HepG2 (cell line): ENCODE data around the gene MYL11. TPM values are rescaled to one million over a fixed set of nuclear protein-coding genes. Genes with fewer than 3 reads are reported as not detected.

Experiments
- ATF6 ChIP-seq: sonication (generic); formaldehyde crosslinking; conservative IDR thresholded peaks from 2 replicates; pipeline ENCODE4 v1.4.0; 2020; ENCODE audit warnings: missing genetic modification reagents
- BHLHE40 ChIP-seq: IDR thresholded peaks from 2 replicates; pipeline ENCODE4 v1.6.1; 2011; ENCODE audit warnings: low read length, improper control_type of control experiment
- CENPT ChIP-seq: sonication (generic); formaldehyde crosslinking; IDR thresholded peaks from 2 replicates; pipeline ENCODE4 v1.8.0; 2022; ENCODE audit warnings: low read depth, mild to moderate bottlenecking, moderate library complexity, missing genetic modification reagents
- CENPX ChIP-seq: sonication (generic); formaldehyde crosslinking; IDR thresholded peaks from 2 replicates; pipeline ENCODE4 v1.9.0; 2021; ENCODE audit warnings: mild to moderate bottlenecking, missing genetic modification reagents, moderate library complexity
- DNMT1 ChIP-seq: sonication (generic); formaldehyde crosslinking; IDR thresholded peaks from 2 replicates; pipeline ENCODE4 v1.5.1; 2020; ENCODE audit warnings: mild to moderate bottlenecking, missing genetic modification reagents
- ETV5 ChIP-seq: IDR thresholded peaks from 2 replicates; pipeline ENCODE4 v1.6.1; 2018; ENCODE audit warnings: missing biosample characterization, missing genetic modification reagents, inconsistent platforms, borderline replicate concordance
- GABPB1 ChIP-seq: IDR thresholded peaks from 2 replicates; pipeline ENCODE4 v1.6.1; 2016; ENCODE audit warnings: mild to moderate bottlenecking, missing genetic modification reagents, moderate library complexity, missing compliant biosample characterization
- GRHL1 ChIP-seq: sonication (generic); formaldehyde crosslinking; conservative IDR thresholded peaks from 2 replicates; pipeline ENCODE4 v1.8.0; 2022; ENCODE audit warnings: missing genetic modification reagents
- KMT2B ChIP-seq: IDR thresholded peaks from 2 replicates; pipeline ENCODE4 v1.6.1; 2016; ENCODE audit warnings: missing genetic modification reagents, missing compliant biosample characterization
- POLR2AphosphoS2 ChIP-seq: IDR thresholded peaks from 2 replicates; pipeline ENCODE4 v1.6.1; 2011; ENCODE audit warnings: low read depth, low read length, improper control_type of control experiment
- TEF ChIP-seq: sonication (generic); formaldehyde crosslinking; IDR thresholded peaks from 2 replicates; pipeline ENCODE4 v1.5.0; 2020; ENCODE audit warnings: missing genetic modification reagents
- UBTF ChIP-seq: sonication (generic); formaldehyde crosslinking; IDR thresholded peaks from 2 replicates; pipeline ENCODE4 v1.4.0; 2020; ENCODE audit warnings: mild to moderate bottlenecking, missing genetic modification reagents
- ZBTB3 ChIP-seq: sonication (generic); formaldehyde crosslinking; IDR thresholded peaks from 2 replicates; pipeline ENCODE4 v1.4.0; 2020; ENCODE audit warnings: low read depth, mild to moderate bottlenecking, moderate library complexity, missing genetic modification reagents, borderline replicate concordance
- ZC3H4 ChIP-seq: sonication (generic); formaldehyde crosslinking; IDR thresholded peaks from 2 replicates; pipeline ENCODE4 v1.4.0; 2020; ENCODE audit warnings: missing genetic modification reagents, borderline replicate concordance
- ZGPAT ChIP-seq: IDR thresholded peaks from 2 replicates; pipeline ENCODE4 v1.6.1; 2016; ENCODE audit warnings: mild to moderate bottlenecking
- ZKSCAN8 ChIP-seq: IDR thresholded peaks from 2 replicates; pipeline ENCODE4 v1.6.1; 2016; ENCODE audit warnings: borderline replicate concordance, missing genetic modification reagents, missing compliant biosample characterization
- ZNF44 ChIP-seq: sonication (generic); formaldehyde crosslinking; IDR thresholded peaks from 2 replicates; pipeline ENCODE4 v1.5.1; 2020; ENCODE audit warnings: mild to moderate bottlenecking, missing genetic modification reagents
- ZNF614 ChIP-seq: IDR thresholded peaks from 2 replicates; pipeline ENCODE4 v1.6.1; 2018; ENCODE audit warnings: missing biosample characterization, missing genetic modification reagents, inconsistent platforms, borderline replicate concordance
- ZNF652 ChIP-seq: IDR thresholded peaks from 2 replicates; pipeline ENCODE4 v1.6.1; 2016; ENCODE audit warnings: low read depth, borderline replicate concordance
- ZNF660 ChIP-seq: sonication (generic); formaldehyde crosslinking; IDR thresholded peaks from 2 replicates; pipeline ENCODE4 v1.5.1; 2020; ENCODE audit warnings: mild to moderate bottlenecking, low read depth, missing genetic modification reagents, borderline replicate concordance
- ZNF678 ChIP-seq: sonication (generic); formaldehyde crosslinking; IDR thresholded peaks from 2 replicates; pipeline ENCODE4 v1.4.0; 2020; ENCODE audit warnings: mild to moderate bottlenecking, missing genetic modification reagents
- ZNF749 ChIP-seq: sonication (generic); formaldehyde crosslinking; IDR thresholded peaks from 2 replicates; pipeline ENCODE4 v1.8.0; 2022; ENCODE audit warnings: mild to moderate bottlenecking, missing genetic modification reagents, moderate library complexity, borderline replicate concordance
- polyA plus RNA-seq, 8 experiments: library from polyadenylated mRNA; depleted of rRNA in 3 of 8; stranded (reverse) in 7 of 8; unstranded in 1 of 8; fragments of >200 nt; fragmentation: Illumina TruSeq in 4 of 8; extraction: Trizol in 4 of 8; gene quantifications; 2 replicates each; pipeline versions ENCODE4 v1.2.1 to v1.2.3, GENCODE V29; 2011 to 2016; ENCODE audit warnings: low read depth in 4 of 8, missing spikeins in 1 of 8, mixed read lengths in 1 of 8; ENCODE audit not compliant: insufficient read depth in 1 of 8
- total RNA-seq, 5 experiments: library from RNA; depleted of rRNA; stranded (reverse); fragments of >200 nt; fragmentation: Illumina TruSeq; extraction: Trizol; gene quantifications; 2 replicates each; pipeline ENCODE4 v1.2.3, GENCODE V29; 2016; ENCODE audit warnings: low read depth in 1 of 5

The MYL11 gene
- total and polyA plus RNA-seq, 2 of the 13 experiments (the other 11 are each of a cell fraction or from before 2014, with no cell fraction given): not detected

GRCh38 chr16:30407102-30407803 is 32.7 kb downstream of the MYL11 start, which contains the start of gene ZNF771 (continued):
- no peak for TF ChIP-seq ZNF660 (CRISPR knock-in tag)
- TF ChIP-seq ZNF678 (CRISPR knock-in tag): peak; percentile 95
- no peak for TF ChIP-seq ZNF652 (CRISPR knock-in tag)
- peak; percentile 79; the same call in 1 of the 2 replicates for TF ChIP-seq ZNF44
- no peak for TF ChIP-seq ZBTB3
- no peak for TF ChIP-seq TEF (CRISPR knock-in tag)
- peak; percentile 51; the same call in 1 of the 2 replicates for TF ChIP-seq ZNF749
- TF ChIP-seq UBTF (CRISPR knock-in tag): peak; percentile 92
- TF ChIP-seq GABPB1 (CRISPR knock-in tag): peak; percentile 82
- peak; percentile 8 for TF ChIP-seq ETV5 (CRISPR knock-in tag)
- TF ChIP-seq CENPT: no peak
- TF ChIP-seq POLR2AphosphoS2: no peak
- peak; percentile 53; the same call in 1 of the 2 replicates for TF ChIP-seq ZNF614
- TF ChIP-seq GRHL1 (CRISPR knock-in tag): no peak
- no peak for TF ChIP-seq CENPX (CRISPR knock-in tag)
- TF ChIP-seq BHLHE40: peak; percentile 62
- TF ChIP-seq DNMT1: no peak
- no peak; the same call in 1 of the 2 replicates for TF ChIP-seq ZC3H4 (CRISPR knock-in tag)
- TF ChIP-seq ATF6 (CRISPR knock-in tag): no peak
- TF ChIP-seq ZGPAT (CRISPR knock-in tag): peak; percentile 97
- TF ChIP-seq ZKSCAN8 (CRISPR knock-in tag): no peak
- peak; percentile 75 for TF ChIP-seq KMT2B (CRISPR knock-in tag)
